Limb (tissue), 2 donors: ENCODE data around the gene GPR171.
"Not testable (repeated sequence)": the region's sequence is repeated elsewhere in the genome, so short reads cannot be mapped to it uniquely, and the experiment has no call there.

ENCODE experiments used
- DNase-seq, 2 donors: peaks; one replicate each; pipeline ENCODE4 v3.0.0-alpha.2; 2016; ENCODE audit errors: extremely low spot score in 2 of 2

The GPR171 gene

DNA sequence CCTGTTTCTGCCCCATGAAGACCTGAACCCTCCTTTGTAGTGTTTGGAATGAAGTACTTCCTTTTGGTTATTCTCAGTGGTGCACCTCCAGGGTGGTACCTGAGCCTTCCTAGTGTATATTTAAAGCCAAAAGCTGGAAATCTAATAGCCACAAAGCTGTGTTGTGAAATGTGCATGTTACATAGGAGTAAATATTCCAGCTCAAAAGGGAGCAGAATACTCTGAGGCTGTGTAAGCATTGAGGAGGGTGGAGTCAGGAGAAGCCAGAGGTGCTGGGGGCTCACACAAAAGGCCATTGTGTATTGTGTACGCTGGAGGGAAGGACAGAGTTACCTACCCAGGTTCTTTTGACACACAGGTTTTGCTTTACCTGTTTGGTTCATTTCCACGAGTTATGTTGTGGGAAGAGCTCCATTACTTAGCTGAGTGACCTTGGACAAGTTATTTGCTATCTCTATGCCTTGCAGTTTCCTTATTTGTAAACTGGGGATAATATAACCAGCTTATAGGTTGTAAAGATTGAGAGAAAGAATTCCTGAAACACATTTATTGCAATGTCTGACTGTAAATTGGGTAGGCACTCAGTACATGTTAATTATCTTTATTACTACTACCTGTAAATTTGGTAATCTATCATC, 24.7 kb downstream of the GPR171 start:
- DNase-seq = no peak

DNA sequence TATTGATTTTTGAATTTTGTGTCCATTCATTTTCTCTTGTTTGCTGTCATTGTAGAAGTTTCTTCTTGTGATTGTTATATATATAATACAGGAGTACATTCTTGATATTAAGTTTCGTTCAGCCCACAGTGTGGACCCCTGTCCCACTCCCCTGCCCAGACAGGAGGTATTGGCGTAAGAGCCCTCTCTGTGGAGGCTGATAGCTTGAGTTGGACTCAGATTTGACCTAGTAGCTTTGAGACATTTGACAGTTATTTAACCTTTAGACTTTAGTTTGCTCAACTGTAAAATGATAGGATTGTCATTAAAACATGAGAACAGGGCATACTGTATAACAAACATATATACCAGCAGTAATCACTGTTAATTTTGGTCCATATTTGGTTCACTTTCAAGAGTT, 27.1 kb downstream of the GPR171 start:
- DNase-seq = no peak

- DNase-seq = no peak
Observed at GRCh38 chr3:151174351-151174750, 28.7 kb downstream of the GPR171 start.

- no peak for DNase-seq
Observed at GRCh38 chr3:151171145-151171757, 31.8 kb downstream of the GPR171 start.

DNA sequence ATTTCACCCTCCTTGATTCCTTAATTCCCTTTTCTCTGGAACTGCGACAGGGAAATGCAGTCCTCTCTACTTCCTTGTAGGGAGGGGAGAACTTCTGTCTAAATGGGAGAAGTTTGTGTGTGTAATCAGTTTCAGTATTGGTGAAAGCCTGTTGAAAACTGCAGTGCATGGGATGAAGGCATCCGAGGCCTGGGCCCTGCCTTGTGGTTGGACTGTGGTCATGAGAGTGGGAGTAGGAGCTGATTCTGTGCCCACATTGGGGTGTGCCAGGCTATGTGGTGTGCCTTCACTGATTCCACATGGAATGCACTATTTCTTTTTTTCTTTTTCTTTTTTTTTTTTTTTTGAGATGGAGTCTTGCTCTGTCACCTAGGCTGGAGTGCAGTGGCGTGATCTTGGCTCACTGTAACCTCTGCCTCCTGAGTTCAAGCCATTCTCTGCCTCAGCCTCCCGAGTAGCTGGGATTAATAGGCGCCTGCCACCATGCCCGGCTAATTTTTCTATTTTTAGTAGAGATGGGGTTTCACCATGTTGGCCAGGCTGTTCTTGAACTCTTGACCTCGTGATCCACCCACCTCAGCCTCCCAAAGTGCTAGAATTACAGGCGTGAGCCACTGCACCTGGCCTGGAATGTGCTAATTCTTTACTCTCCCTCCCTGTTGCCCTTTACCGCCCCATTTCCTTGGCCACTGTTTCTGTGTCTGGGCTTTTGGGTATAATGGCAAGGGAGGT, 32.9 kb downstream of the GPR171 start:
- DNase-seq = not testable (repeated sequence)

DNA sequence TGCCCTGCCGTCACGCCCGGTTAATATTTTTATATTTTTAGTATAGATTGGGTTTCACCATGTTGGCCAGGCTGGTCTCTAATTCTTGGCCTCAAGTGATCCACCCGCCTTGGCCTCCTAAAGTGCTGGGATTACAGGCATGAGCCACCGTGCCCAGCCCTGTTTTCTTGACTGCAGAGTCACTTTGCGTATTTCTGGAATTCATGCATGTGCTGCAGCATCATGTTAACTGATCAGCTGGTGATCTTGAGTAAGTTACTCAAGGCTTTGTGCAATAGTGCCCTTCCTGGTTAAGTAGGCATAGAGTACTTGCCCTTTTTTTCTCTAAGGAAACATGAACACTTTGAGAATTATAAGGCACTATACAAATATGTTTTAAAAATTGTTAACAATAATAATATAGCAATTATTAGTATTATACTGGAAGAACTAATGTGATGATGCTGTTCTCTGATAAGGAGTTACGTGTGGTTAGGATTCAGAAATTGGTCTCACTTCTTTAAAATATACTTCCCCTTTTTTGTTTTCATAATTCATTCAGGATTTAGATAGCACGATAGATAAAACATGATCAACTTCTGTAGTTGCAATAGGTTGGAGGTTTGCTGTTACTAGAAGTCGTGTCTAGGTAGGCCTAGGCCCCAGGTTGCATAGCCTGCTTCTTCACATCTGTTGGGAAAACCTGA, 33.6 kb downstream of the GPR171 start:
- no peak for DNase-seq

DNA sequence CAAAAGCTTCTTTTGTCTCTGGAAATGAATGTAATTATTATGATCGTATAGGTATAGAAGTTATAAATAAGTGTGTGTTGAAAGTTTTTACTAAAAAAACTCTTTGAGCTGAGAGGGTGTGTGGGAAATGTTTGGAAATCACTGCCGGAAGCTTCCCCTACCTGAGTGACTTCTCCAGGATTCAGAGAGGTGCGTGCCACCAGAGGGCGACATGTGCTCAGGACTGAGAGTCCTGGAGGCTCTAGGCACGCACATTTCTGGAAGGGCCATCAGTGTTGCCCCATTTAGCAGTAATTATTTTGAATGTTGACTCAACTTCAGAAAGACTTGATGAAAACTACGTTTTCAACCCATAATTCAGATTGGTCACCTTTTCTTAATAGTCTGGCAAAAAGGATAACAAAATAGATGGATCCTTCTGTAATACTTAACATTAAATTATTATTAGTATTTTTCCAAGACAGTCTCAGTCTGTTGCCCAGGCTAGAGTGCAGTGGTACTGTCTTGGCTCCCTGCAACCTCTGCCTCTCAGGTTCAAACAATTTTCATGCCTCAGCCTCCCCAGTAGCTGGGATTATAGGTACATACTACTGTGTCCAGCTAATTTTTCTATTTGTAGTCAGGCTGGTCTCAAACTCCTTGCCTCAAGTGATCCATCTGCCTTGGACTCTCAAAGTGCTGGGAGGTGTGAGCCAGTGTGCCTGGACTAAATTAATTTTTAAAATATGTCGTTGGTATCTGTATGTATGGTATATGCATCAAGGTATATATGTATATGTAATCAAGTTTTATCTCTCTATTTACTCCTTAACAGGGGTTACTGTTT, 34.5 kb downstream of the GPR171 start:
- peak; percentile 39 to 73 for DNase-seq

DNA sequence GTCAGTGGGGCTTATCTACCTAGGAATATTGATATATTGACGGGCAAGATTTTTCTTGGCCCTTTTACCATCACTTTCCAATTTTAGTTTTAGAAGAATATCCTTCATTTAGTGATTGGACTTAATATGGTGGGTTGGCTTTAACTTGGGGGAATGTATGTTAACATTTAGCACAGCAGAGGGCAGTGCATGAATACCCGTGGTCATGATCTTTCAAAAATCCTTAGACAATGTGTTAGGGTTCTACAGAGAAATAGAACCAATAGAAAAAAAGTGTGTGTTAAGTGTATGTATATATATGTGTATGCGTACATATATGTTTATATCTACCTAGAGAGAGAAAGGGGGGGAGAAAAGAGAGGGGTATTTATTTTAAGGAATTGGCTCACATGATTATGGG, 36.9 kb downstream of the GPR171 start:
- DNase-seq = no peak

DNA sequence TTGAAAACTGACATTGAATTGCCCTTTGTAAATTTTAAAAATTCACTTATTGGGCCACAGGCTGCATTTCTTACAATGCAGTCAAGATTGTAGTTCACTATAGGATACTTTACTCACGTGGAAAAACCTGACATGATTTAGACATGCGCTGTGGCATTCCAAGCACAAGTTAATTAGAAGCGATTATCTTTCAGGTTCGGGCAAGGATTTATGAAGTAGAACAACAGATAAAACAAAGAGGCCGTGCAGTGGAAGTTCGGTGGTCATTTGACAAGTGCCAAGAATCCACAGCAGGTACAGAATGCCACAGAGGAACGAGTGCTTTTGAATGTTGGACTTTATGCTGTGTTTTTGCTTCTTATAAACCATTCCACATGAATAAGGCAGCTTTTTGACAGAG, 37.8 kb downstream of the GPR171 start:
- no peak for DNase-seq

DNA sequence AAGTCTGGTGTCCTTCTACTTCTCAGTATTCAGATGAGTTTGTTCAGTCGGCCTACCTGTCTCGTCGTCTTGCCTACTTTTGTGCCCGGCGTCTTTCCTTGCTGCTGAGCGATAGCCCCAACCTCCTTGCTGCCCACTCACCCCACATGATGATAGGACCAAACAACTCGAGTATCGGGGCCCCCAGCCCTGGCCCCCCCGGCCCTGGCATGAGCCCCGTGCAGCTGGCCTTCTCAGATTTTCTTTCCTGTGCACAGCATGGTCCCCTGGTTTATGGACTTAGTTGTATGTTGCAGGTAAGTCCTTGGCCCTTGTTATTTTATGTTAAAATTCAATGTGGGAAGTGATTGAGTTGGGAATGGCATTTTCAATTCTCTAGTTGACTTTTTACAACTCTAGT, 43.2 kb downstream of the GPR171 start:
- no peak for DNase-seq

- DNase-seq = peak in 1 of 2 donors; percentile 35
Observed at GRCh38 chr3:151156618-151157216, 46.3 kb downstream of the GPR171 start.

- DNase-seq = no peak
Observed at GRCh38 chr3:151155409-151156128, 47.4 kb downstream of the GPR171 start.

- DNase-seq = no peak
Observed at GRCh38 chr3:151154566-151154965, 48.5 kb downstream of the GPR171 start.

DNA sequence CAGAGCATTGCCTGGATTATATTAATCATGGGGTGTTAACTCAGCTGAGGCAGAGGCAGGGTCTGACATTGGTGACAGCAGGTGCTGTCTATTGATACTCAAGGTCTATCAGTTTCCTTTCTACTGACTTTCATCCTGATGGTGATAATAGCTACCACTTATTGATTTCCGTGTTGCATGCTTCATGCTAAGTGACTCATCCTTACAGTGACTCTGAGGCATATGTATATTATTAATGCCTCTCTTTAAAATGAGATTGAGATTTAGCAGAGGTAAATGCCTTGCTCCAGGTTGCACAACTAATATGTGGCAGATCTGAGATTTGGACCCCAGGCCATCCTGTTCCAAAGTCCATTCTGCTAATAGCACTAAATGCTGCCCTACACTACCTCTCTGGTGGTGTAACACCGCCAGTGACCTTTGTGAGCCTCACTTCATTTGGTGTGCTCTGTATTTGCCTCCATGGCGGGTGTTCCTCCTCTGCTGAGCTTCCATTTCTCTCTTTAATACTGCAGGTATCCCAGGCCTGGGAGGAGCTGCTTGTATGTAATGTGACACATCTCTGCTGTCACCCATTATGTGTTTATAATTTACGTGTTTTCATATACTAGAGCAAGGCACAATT, 50.4 kb downstream of the GPR171 start:
- no peak for DNase-seq
